Measurements from ENCODE around the gene SH3RF3.

Gene SH3RF3

DNA sequence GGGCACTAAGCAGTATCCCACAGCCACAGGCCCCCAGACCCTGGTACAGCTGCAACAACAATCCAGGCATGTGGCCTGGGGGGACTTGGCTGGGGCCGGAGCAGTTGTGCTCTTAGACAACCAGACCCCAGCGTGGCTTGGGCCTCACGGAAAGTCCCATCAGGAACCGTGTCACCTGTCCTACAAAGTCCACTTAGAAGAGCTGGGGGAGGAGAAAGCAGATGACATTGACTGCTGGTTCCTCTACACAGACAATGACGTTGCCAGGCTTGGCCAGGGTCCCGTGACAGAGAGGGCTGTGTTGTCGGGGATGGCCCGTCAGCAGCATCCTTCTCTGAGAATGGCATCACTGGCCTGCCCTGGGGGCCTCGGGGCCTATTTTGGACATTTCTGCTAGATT lies 360.3 kb downstream of the SH3RF3 start:
- no peak for DNase-seq

- DNase-seq, result no peak
Observed at GRCh38 chr2:109493176-109493935, 364.4 kb downstream of the SH3RF3 start.

DNA sequence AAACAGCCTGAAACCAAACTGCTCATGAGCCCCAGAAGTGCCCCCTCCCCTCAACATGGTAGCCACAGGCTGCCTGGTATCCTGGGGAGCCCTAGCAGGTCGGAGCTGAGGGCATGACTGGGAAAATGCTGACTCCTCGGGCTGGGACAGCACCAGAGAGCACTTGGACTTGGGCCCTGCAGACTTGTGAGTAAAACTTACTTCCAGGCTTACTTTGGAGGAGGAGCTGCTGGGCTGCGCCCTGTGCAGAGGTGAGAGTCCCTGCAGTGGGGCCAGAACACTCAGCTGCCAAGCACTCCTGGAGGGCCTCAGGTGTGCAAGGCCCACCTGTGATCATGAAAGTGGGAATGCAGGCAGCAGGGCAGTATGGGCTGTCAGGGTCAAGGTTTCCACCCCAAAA lies 365.3 kb downstream of the SH3RF3 start:
- DNase-seq, result no peak

GRCh38 chr2:109497463-109497862 lies 368.5 kb downstream of the SH3RF3 start:
- DNase-seq, result no peak

DNA sequence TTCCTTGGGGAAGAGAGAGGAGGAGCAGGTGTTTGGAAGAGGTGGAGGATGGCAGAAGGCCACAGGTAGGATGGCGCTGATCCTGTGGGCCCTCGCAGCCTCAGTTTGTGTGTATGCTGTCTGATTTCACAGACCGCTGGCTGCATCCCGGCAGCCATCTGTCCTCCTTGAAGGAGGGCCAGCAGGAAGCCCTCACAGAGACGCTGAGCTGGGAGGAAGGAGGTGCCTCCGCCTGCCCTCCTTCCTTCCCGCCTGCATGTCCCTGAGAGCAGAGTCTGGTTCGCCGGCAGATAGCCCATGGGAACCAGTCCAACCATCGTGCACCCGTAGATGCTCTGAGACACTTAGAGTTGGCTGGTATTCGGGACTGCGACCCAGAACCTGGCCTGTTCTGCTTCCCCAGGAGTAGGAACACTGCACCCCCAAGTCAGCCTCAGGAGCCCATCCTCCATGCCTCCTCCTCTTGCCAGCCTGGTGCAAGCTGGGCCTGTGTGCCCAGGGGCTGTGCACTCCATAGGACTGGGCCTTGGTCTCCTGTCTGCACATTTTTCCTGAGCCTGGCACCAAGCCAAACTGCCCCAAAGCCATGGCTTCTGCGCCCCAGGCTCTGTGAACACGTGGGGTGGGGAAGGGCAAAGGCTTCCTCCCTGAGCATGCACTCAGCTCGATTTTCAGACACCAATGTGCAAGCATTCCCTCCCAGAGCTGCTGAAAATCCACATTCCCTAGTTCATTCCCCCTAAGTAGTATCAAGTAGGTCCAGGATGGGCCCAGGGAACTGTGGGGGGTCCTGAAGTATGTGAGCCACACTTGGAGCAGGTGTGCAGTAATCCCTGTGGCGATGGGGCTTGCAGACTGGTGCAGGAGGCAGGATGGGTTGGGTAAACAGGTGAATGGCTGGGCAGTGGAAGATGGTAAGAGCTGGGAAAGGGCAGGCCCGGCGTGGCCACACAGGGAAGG lies 369.2 kb downstream of the SH3RF3 start:
- DNase-seq, result no peak

DNA sequence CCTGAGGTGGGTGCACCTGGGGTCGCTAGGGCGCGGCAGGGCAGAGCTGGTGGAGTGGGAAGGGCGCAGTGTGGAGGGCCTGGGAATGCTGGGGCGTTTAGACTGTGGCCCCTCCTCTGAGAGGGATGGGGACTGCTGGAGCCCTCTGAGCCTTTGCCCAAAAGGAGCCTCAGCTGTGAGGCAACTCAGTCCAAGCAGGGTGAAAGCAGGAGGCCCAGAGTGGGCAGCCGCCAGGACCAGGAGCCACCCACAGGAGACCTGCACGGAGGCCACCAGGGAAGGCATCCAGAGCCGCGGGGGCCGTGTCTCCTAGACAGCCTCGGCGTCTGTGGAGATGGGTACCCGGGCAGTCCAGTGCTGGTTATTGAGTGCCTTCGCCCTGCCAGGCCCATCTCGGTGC lies 369.9 kb downstream of the SH3RF3 start:
- no peak for DNase-seq

GRCh38 chr2:109499566-109499965 lies 370.6 kb downstream of the SH3RF3 start:
- DNase-seq, result no peak

DNA sequence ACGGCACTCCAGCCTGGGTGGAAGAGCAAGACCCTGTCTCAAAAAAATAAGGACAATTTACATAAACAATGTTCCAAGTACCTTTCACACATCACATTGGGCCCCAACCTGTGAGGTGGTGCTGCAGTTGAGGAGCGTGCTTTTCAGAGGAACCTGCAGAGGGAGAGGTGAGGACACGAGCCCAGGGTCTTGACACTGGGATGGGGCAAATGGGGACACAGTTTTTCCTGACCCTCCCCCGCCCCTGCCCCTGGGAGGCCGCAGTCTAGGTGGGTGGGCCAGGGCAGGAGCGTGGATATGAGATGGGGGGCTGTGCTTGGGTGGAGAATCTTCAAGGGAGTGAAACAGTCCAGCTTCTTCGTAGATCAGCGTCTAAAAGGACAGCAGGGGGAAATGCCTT lies 371.9 kb downstream of the SH3RF3 start:
- DNase-seq, result no peak

GRCh38 chr2:109501461-109501860 lies 372.5 kb downstream of the SH3RF3 start:
- DNase-seq, result no peak

- DNase-seq, result no peak
Observed at GRCh38 chr2:109503191-109503590, 374.2 kb downstream of the SH3RF3 start.

- DNase-seq, result no peak
Observed at GRCh38 chr2:109507217-109507616, 378.2 kb downstream of the SH3RF3 start.

- no peak for DNase-seq
Observed at GRCh38 chr2:109507828-109508227, 378.8 kb downstream of the SH3RF3 start.

- no peak for DNase-seq
Observed at GRCh38 chr2:109508556-109508955, 379.6 kb downstream of the SH3RF3 start.

DNA sequence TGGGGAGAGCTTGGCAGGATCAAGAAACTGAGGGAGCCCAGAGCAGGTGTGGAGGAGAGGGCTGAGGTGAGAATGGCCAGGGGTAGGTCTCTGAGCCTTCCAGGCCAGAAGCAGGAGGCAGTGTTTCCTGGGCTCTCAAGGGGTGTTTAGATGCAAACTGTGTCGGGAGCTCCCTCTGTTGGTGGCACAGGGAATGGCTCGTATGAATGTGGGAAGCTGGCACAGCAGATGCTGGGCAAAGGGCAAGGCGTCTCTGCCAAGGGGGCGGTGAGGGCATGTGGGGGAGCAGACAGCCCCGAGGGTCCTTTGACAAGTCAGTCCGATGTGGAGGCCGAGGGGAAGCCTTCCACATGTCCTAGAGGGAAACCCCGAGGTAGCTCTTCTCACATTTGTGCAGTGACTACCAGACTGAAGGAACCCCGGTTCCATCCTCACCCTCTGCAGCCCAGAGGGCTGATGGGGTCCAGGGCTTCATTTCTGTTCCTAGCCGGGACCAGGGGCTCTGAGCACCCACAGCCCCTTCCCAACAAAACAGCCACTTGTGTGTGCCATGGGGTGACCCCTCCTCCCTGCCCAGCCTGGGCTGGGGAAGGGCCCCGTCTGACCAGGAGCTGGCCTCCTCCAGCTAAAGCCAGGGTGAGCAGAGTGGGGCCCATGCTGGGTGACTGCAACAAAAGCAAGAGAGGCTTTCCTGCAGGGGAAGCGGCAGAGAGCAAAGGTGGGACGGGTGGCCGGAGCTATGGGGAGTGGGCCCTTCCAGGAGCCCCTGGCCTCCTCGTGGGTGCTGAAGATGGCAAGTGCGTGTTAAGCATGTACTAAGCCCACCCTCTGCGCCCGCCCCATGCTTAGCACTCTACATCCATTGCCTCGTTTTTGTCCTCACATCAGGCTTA lies 381.4 kb downstream of the SH3RF3 start:
- peak; percentile 53 to 65 (median 54) for DNase-seq

- no peak for DNase-seq
Observed at GRCh38 chr2:109511168-109511567, 382.2 kb downstream of the SH3RF3 start.

GRCh38 chr2:109512076-109512475 lies 383.1 kb downstream of the SH3RF3 start:
- DNase-seq, result no peak

DNA sequence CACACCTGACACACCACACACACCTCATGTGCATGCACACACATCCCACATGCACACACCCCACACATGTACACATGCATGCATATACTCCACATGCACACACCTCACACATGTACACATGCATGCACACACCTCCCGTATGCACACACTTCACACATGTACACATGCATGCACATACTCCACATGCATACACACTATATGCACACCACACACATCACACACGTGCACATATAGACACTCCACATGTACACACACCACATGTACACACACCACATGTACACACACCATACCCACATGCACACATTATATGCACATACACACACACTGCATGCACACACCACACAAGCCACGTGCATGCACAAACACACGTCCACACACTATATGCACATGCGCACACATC lies 384.2 kb downstream of the SH3RF3 start:
- DNase-seq, result no peak

GRCh38 chr2:109513749-109514588 lies 385.0 kb downstream of the SH3RF3 start:
- no peak for DNase-seq

DNA sequence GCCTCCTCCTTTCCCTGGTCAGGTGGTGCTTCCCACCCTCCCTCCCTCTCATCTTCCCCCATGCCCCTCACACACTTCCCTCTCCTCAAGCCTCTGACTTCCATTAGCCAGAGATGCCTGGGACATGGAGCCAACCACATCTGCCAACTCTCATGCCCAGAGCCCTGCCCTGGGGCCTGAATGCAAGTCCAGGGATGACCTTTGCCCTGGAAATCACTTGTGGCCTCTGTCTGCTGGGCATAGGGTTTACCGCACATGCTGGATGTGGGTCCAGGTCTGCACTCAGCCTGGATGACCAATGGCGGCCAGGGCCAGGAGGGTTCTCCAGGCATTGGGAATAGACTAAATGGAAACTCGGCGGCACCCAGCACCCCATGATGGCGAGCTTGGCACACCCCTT lies 385.9 kb downstream of the SH3RF3 start:
- no peak for DNase-seq

- no peak for DNase-seq
Observed at GRCh38 chr2:109516445-109517117, 387.6 kb downstream of the SH3RF3 start.

DNA sequence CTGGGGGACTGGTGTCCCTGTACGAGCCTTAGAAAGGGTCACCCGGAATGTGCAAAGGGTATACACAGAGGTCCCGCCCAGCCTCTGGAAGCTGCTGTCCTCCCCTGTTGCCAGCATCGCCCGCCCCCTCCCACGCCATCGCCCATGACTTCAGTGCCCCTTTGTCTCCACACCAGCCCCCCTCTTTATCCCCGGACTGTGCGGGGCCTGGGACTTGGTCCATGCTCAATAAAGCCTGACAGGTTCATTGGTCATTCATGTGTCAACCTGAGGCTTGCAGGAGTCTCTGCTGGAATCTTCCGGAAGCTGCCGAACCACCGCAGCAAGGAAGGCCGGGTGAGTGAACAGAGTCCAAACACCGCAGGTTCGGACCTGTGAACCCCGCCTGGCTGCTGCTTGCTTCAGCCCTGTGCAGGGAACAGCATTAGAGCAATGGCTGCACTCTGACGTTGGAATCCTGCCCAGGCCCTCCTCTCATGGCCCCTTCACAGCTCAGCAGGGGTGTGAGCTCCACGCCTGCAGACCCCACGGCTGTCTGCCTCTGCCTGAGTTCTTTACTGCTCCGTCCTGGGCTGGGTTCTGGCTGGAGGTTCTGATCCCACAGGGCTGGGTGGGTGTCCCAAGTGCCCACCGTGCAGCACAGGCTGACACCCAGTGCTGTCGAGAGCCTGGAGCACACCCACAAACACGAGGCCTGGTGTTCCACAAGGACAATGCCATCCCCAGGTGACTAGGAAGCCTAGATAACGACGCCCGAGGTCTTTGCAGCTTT lies 388.3 kb downstream of the SH3RF3 start:
- no peak for DNase-seq
